Large intestine (tissue), 3 donors: ENCODE measurements around the gene NYNRIN. TPM values are rescaled to one million over a fixed set of nuclear protein-coding genes. Genes with fewer than 3 reads are reported as not detected.

Experiments
- DNase-seq, 2 donors: peaks; one replicate each; pipeline versions ENCODE4 v3.0.0 to v3.0.0-alpha.2; 2013
- H3K27ac ChIP-seq: one replicate; pipeline ENCODE4 v1.5.1; 2013; ENCODE audit warnings: low read length
- H3K27me3 ChIP-seq: 2 replicates; pipeline ENCODE4 v1.6.1; 2013; ENCODE audit warnings: low read length; ENCODE audit not compliant: control insufficient read depth, insufficient read depth
- H3K36me3 ChIP-seq: 2 replicates; pipeline ENCODE4 v1.6.1; 2013; ENCODE audit warnings: low read length; ENCODE audit not compliant: control insufficient read depth, insufficient read depth
- H3K4me1 ChIP-seq: one replicate; pipeline ENCODE4 v1.6.1; 2013; ENCODE audit warnings: low read length; ENCODE audit not compliant: control insufficient read depth, insufficient read depth
- H3K4me3 ChIP-seq: one replicate; pipeline ENCODE4 v1.5.1; 2013; ENCODE audit warnings: low read length
- H3K9me3 ChIP-seq: one replicate; pipeline ENCODE4 v1.6.1; 2013; ENCODE audit warnings: mild to moderate bottlenecking, low read depth, low read length, moderate library complexity; ENCODE audit not compliant: control insufficient read depth
- WGBS: methylation state at CpG from one replicate; pipeline ENCODE4 v1.1.5; 2013; ENCODE audit warnings: low lambda C conversion rate; ENCODE audit not compliant: insufficient coverage; 5-methylcytosine and 5-hydroxymethylcytosine counted together
- polyA plus RNA-seq: library from polyadenylated mRNA; unstranded; fragments of 120-200 nt; gene quantifications from one replicate; pipeline ENCODE4 v1.2.1, GENCODE V29; 2013

The NYNRIN gene
- polyA plus RNA-seq, 1 donor = 54.4 TPM

DNA sequence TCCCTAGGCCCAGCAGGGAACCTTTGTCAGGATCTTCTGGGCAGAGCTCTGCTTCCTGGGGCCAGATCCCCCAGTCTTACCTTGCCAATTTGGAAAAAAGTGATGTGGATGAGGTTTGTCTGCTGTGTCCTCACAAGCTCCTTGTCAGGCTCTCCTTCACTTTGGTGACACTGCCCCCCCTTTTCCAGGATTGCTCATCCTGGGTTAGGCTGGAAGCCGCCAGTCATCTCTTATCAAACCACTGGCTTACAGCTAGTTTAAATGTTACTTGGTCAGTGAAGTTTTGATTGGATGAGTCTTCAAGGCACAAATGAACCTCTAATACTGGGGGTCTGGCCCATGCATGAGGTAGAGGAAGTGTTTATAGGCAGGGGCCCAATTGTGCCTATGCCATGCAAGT lies 15.3 kb downstream of the NYNRIN start:
- DNase-seq = no peak
- H3K4me1 ChIP-seq = no peaks in the 10 kb centered on the region
- no peak overlapping the region for H3K4me3 ChIP-seq
- no peak overlapping the region for H3K27ac ChIP-seq
- peaks cover 63% of the 10 kb centered on the region for H3K36me3 ChIP-seq
- H3K9me3 ChIP-seq = no peaks in the 10 kb centered on the region
- no CpG with 5 or more reads among the region's 1 CpG for WGBS
- H3K27me3 ChIP-seq = no peaks in the 10 kb centered on the region

DNA sequence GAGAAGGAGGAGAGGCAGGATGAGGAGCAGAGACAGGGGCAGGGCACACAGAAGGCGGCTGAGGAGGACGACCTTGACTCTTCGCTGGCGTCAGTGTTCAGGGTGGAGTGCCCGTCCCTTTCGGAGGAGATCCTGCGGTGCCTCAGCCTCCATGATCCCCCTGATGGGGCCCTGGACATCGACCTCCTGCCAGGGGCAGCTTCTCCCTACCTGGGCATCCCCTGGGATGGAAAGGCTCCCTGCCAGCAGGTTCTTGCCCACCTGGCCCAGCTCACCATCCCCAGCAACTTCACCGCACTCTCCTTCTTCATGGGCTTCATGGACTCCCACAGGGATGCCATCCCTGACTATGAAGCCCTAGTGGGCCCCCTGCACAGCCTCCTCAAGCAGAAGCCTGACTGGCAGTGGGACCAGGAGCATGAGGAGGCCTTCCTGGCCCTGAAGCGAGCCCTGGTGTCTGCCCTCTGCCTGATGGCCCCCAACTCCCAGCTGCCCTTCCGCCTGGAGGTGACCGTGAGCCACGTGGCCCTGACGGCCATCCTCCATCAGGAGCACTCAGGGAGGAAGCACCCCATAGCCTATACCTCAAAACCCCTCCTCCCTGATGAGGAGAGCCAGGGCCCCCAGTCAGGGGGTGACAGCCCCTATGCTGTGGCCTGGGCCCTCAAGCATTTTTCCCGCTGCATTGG lies 16.1 kb downstream of the NYNRIN start:
- WGBS = no CpG with 5 or more reads among the region's 15 CpGs
- H3K27me3 ChIP-seq = no peaks in the 10 kb centered on the region
- H3K27ac ChIP-seq = no peak overlapping the region
- H3K4me1 ChIP-seq = no peaks in the 10 kb centered on the region
- H3K4me3 ChIP-seq = no peak overlapping the region
- DNase-seq = no peak
- peaks cover 55% of the 10 kb centered on the region for H3K36me3 ChIP-seq
- no peaks in the 10 kb centered on the region for H3K9me3 ChIP-seq

- DNase-seq = no peak
- H3K4me3 ChIP-seq = no peak overlapping the region
- no peaks in the 10 kb centered on the region for H3K27me3 ChIP-seq
- WGBS = 100% methylated on average over 1 of the region's 25 CpGs
- H3K4me1 ChIP-seq = no peaks in the 10 kb centered on the region
- H3K27ac ChIP-seq = no peak overlapping the region
- no peaks in the 10 kb centered on the region for H3K9me3 ChIP-seq
- H3K36me3 ChIP-seq = peaks cover 48% of the 10 kb centered on the region
Observed at GRCh38 chr14:24415421-24416253, 16.8 kb downstream of the NYNRIN start.

DNA sequence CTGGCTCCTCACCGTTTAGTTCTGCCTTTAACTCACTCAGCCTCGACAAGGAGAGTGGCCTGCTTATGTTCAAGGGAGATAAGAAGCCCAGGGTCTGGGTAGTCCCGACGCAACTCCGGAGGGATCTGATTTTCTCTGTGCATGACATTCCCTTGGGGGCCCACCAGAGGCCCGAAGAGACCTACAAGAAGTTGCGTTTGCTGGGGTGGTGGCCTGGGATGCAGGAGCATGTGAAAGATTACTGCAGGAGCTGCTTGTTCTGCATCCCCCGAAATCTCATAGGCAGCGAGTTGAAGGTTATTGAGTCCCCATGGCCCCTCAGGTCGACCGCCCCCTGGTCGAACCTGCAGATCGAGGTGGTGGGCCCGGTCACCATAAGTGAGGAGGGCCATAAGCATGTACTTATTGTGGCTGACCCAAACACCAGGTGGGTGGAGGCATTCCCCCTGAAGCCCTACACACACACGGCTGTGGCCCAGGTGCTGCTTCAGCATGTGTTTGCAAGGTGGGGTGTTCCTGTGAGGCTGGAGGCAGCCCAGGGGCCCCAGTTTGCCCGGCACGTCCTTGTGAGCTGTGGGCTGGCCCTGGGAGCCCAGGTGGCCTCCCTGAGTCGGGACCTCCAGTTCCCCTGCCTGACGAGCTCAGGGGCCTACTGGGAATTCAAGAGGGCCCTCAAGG lies 17.6 kb downstream of the NYNRIN start:
- H3K9me3 ChIP-seq = no peaks in the 10 kb centered on the region
- H3K36me3 ChIP-seq = peaks cover 41% of the 10 kb centered on the region
- no CpG with 5 or more reads among the region's 19 CpGs for WGBS
- DNase-seq = no peak
- no peaks in the 10 kb centered on the region for H3K4me1 ChIP-seq
- H3K4me3 ChIP-seq = no peak overlapping the region
- H3K27me3 ChIP-seq = no peaks in the 10 kb centered on the region
- no peak overlapping the region for H3K27ac ChIP-seq

DNA sequence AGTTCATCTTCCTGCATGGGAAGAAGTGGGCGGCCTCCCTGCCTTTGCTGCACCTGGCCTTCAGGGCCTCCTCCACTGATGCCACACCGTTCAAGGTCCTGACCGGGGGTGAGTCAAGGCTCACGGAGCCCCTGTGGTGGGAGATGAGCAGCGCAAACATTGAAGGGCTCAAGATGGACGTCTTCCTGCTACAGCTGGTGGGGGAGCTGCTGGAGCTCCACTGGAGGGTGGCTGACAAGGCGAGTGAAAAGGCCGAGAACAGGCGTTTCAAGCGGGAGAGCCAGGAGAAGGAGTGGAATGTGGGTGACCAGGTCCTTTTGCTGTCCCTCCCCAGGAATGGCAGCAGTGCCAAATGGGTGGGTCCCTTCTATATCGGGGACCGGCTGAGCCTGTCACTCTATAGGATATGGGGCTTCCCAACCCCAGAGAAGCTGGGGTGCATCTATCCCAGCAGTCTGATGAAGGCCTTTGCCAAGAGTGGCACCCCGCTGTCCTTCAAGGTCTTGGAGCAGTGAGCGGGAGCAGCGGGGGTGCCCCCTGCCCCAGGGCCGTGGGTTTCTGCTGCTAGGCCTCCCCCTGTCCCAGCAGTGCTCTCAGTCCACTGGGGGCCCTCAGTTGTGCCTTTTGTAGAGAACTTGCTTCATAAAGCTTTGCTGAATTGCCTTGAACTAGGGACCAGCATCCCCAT lies 18.3 kb downstream of the NYNRIN start:
- Histone ChIP-seq H3K27me3 (no peaks in the 10 kb centered on the region), H3K4me1 (no peaks in the 10 kb centered on the region), H3K4me3 (no peak overlapping the region), H3K36me3 (peaks cover 36% of the 10 kb centered on the region), H3K9me3 (no peaks in the 10 kb centered on the region), H3K27ac (no peak overlapping the region)
- no peak for DNase-seq
- no CpG with 5 or more reads among the region's 16 CpGs for WGBS

GRCh38 chr14:24417832-24418491 lies 19.2 kb downstream of the NYNRIN start:
- H3K36me3 ChIP-seq = peaks cover 27% of the 10 kb centered on the region
- no peaks in the 10 kb centered on the region for H3K9me3 ChIP-seq
- H3K27me3 ChIP-seq = no peaks in the 10 kb centered on the region
- H3K4me1 ChIP-seq = peaks cover 6% of the 10 kb centered on the region
- no peak for DNase-seq
- WGBS = no CpG with 5 or more reads among the region's 6 CpGs
- no peak overlapping the region for H3K4me3 ChIP-seq
- H3K27ac ChIP-seq = no peak overlapping the region

DNA sequence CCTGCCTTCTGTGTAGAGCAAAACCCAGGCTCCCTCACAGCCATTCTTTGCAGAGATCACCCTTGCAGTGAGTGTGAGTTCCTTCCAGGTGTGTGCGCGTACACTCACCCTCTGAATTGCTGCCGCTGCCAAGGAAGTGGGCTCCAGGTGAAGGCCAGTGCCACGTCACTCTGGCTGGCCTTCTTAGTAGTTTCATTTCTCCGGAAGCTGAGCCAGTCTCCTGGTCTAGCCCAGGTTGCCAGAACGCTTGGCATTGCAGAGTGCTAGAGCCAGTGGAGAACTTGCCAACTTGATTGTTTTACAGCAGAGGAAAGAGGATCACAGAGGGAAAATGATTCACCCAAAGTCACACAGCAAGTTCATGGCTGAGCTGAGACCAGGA lies 19.7 kb downstream of the NYNRIN start:
- H3K27me3 ChIP-seq = no peaks in the 10 kb centered on the region
- no CpG with 5 or more reads among the region's 6 CpGs for WGBS
- no peaks in the 10 kb centered on the region for H3K9me3 ChIP-seq
- H3K4me3 ChIP-seq = no peak overlapping the region
- H3K36me3 ChIP-seq = peaks cover 22% of the 10 kb centered on the region
- H3K27ac ChIP-seq = no peak overlapping the region
- peaks cover 11% of the 10 kb centered on the region for H3K4me1 ChIP-seq
- DNase-seq = no peak

GRCh38 chr14:24422261-24422660 lies 23.5 kb downstream of the NYNRIN start:
- Histone ChIP-seq H3K9me3 (no peaks in the 10 kb centered on the region), H3K4me1 (peaks cover 44% of the 10 kb centered on the region), H3K4me3 (no peak overlapping the region), H3K27ac (peak overlapping the region; percentile 90), H3K36me3 (no peaks in the 10 kb centered on the region), H3K27me3 (no peaks in the 10 kb centered on the region)
- DNase-seq = no peak
- 82% methylated on average over 3 of the region's 4 CpGs for WGBS

DNA sequence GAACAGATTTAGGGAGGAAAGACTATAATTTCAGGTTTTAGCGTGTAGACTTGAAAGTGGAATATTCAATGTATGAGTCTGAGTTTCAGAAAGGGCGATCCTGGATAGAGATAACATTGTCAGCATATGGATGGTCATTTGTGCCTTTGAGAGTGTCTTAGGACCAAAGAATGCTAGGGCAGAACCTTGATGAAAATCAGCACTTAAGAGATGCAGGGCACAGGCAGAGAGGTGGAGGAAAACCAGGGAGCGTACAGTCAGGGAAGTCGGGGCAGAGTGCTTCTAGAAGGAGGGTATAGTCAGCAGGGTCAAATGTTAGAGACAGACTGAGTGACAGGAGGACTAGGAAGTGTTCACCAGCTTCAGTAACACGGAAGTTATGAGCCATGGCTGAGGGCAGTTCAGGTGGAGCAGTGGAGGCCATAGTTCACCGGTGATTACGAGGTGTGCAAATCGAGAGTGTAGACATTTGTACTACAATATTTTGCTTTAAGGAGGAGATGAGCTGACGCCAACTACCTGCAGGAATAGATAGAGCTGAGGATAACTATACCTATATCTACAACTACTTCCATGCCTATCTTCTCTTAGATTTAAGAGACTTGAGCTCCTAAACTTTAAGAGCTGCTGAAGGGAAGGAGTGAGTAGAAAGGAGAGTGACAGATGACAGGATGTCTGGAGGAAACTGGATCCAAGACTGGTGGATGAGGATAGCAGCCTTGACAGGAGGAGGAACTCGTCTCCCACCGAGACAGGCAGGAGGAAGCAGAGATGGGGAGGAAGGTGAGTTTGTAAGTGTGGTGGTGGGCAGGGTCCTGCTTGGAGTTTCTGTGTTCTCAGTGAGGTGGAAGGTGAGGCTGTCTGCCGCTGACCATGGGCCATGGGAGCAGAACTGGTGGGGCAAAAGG lies 24.1 kb downstream of the NYNRIN start:
- H3K9me3 ChIP-seq = no peaks in the 10 kb centered on the region
- H3K27ac ChIP-seq = peak overlapping the region; percentile 90
- no peaks in the 10 kb centered on the region for H3K27me3 ChIP-seq
- 40% methylated on average over 2 of the region's 12 CpGs for WGBS
- no peaks in the 10 kb centered on the region for H3K36me3 ChIP-seq
- DNase-seq = peak; percentile 64 to 87
- H3K4me1 ChIP-seq = peaks cover 50% of the 10 kb centered on the region
- H3K4me3 ChIP-seq = no peak overlapping the region
